Measurements from ENCODE around the gene KRTAP5-7.
"Not testable (repeated sequence)": the region's sequence is repeated elsewhere in the genome, so short reads cannot be mapped to it uniquely, and the experiment has no call there.

KRTAP5-7 gene

DNA sequence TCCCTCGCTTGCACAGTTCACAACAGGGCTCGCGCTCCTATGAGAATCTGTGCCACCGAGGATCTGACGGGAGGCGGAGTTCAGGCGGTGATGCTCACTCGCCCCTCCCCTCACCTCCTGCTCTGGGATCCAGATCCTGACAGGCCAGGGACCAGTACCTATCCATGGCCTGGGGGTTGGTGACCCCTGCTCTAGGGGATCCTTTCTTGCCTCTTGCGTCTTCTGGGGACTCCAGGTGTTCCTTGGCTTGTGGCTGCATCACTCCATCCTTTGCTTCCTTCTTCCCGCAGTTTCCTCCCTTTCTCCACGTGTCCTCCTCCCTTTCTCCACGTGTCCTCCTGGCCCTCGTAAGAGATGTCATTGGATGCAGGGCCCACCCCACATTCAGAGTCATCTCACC, 30.6 kb upstream of the KRTAP5-7 start:
- no peak for DNase-seq

GRCh38 chr11:71498091-71498490, 29.0 kb upstream of the KRTAP5-7 start:
- no peak for DNase-seq

- DNase-seq, result no peak
Observed at GRCh38 chr11:71499125-71499524, 27.9 kb upstream of the KRTAP5-7 start.

DNA sequence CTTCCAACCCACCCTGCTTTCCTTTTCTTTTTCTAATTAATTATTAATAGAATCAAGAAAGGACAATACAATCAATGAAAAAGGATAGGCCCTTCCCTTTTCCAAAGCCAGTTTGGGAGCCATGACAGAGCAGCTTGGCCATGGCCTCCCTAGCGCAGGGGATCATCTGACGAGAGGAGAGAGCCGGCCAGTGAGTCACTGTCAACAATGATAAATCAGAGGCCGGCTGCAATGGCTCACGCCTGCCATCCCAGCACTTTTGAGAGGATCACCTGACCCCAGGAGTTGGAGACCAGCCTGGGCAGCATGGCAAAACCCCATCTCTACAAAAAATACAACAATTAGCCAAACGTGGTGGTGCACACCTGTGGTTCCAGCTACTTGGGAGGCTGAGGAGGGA, 27.5 kb upstream of the KRTAP5-7 start:
- DNase-seq, result no peak

- DNase-seq, result no peak
Observed at GRCh38 chr11:71500601-71501021, 26.5 kb upstream of the KRTAP5-7 start.

DNA sequence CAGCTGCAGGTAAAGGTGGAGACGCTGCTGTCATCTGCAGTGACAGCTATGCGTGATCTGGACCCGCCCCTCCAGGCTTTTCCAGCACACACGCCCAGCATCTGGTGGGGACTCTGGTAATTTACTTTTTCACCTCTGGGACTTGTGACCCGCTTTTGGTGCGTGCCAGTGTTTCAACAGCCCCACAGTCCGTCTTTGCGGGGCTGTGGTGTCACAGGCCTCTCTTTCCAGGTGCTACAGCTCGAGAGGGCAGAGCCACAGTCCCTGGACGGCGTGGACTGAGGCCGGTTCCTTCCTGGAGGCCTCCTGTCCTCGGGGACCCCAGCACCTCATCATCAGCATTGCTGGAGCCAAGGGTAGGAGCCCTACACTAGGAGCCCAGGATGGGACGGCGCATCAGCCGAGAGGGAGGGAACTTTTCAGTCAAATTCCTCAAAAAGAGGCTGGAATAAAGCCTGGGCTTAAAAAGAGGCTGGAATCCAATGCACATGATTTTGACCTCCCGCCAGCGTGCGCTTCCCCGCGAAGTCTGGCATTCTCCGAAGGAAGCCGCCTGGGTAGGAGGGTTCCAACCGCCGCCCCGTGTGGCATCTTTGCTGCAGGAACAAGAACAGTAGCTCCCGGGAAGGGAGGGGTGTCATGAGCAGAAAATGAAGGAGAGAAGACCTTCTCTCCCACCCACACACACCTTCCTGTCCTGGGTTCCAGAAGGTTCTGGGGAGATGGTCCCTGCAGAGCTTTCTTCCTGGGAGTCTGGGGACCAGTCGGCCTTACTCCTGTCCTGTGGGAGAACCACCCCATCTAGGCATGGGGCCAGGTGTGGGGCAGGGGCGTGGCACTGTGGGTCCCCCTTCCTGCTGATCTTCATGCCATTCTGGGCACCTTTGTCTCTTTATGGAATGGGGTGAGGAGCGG, 25.7 kb upstream of the KRTAP5-7 start:
- DNase-seq, result no peak

GRCh38 chr11:71502026-71502425, 25.0 kb upstream of the KRTAP5-7 start:
- no peak for DNase-seq

DNA sequence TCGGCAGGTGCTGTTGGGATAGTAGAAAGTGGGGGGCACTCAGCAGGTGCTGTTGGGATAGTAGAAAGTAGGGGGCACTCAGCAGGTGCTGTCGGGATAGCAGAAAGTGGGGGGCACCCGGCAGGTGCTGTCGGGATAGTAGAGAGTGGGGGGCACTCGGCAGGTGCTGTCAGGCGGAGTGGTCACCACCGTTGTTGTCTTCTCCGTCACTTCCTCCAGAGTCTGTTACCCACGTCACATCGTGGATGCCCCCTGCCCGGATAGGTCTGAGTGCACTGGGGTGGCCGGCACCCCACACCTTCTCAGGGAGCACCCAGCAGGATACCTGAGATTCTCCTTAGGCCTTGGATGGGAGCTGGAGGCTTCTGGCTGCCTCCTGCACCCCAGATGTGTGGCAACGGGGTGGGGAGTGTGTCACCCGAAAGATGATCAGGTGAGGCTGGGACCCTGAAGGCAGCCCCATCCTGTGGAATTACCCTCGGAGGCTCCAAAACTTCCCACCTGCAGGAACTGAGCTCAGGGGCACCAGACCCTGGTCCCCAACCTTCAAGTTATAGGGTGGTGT, 24.1 kb upstream of the KRTAP5-7 start:
- DNase-seq, result no peak

DNA sequence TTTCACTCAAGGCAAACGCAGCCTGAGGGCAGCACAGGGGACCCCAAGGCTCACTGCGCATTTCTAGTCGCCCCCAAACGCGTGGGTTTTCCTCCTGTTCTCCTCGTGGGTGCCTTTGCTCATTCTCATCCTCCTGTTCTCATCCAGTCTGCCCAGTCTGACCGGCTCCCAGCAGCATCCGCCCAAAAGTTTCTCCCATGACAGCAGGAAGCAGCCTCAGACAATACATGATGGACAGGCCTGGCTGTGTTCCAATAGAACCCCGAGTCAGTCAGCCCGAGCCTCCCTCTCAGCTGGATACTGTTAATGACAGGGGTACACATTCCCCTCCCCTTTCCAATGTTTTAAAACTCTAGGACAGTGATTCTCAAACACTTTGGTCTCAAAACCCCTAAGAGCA, 22.5 kb upstream of the KRTAP5-7 start:
- no peak for DNase-seq

DNA sequence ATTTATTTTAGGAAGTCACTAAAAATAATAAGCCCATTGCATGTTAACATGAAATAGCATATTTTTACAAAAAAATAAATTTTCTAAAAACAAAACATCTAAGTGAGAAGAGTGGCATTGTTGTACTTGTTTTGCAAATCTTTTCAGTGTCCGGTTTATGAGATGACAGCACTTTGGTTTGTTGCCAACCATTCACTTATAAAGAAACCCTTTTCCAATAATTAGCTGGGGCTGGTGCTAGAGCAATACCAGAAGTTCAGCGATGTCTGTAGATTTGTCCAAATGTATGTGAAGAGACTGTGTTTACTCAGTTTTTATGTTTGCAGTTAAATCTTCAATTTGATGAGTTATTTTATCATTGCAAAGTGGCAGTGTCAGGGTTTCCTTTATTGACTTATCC, 22.1 kb upstream of the KRTAP5-7 start:
- no peak for DNase-seq

DNA sequence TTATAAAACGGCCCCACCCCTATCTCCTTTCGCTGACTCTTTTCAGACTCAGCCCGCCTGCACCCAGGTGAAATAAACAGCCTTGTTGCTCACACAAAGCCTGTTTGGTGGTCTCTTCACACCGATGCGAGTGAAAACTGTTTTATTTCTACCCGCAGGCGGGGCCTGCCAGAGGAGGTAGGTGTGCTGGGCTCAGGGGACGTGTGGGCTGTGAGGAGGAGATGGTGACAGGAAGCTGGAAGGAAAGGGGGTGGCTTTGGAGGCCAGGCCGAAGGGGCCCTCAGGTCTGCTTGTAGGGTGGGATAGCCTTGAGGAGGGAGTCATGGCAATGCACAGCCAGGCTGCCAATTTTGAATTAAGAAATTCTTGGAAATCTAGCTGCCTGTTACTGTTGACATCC, 21.3 kb upstream of the KRTAP5-7 start:
- no peak for DNase-seq

DNA sequence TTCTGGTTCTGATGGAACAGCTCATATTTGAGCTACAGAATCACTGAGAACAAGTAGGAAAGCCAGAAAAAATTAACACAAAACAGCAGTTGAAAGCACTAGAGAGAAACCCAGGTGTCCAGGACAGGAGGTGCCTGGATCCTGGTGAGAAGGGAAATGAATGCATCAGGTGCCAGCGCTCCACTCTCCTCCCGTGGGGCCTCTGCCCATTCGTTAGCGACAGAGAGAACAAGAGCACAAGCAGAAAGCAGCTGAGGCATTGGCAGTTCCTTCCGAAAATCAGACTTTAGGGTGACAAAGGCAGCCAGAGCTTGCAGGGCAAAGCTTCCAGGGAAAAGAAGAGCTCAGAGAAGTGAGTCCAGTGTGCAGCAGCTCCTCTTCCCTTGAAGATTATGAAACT, 20.0 kb upstream of the KRTAP5-7 start:
- no peak for DNase-seq

DNA sequence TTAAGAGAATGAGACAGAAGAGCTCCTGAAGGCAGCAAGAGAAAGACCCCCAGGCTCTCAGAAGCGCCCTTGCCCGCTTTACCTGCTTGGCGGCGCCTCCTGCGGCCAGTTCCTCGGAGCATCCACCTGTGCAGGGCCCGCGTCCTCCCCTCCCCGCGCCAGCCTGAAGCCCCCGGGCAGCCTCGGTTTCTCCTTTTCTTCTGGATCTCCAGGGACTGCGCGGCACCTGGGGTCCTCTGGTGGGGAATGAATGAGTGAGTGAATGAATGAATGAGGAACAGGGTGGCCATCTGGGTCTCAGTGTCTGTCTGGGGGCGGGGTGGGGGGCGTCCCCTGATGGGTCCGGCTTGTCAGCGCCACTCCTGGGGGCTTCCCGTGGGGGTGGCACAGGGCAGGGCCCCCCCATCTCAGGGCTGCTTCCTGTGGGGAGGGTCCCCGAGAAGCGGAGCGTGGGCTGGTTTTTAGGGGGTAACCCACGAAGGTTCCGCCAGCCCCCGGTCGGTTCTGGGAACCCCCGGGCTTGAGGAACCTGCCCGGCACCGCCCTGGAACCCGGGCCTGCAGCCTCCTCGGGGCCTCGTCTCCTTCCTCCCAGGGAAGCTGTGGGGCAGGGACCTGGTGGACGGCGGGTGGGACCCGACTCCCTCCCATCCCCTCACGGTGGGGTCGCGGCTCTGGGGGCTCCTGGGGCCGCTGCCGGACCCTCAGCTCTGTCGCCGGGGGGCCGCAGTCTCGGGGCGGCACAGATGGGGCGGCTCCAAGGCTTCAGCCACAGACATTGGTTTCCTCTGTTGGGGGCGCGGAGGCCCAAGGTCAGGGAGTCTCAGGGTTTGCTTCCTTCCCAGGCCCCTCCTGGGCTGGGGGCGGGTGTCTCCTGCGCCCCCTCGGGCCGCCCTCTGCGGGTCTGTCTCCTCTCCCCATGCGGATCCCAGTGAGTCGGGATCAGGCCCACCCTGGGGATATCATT, 8.3 kb upstream of the KRTAP5-7 start:
- DNase-seq, result no peak

- DNase-seq, result no peak
Observed at GRCh38 chr11:71519546-71519945, 7.5 kb upstream of the KRTAP5-7 start.

DNA sequence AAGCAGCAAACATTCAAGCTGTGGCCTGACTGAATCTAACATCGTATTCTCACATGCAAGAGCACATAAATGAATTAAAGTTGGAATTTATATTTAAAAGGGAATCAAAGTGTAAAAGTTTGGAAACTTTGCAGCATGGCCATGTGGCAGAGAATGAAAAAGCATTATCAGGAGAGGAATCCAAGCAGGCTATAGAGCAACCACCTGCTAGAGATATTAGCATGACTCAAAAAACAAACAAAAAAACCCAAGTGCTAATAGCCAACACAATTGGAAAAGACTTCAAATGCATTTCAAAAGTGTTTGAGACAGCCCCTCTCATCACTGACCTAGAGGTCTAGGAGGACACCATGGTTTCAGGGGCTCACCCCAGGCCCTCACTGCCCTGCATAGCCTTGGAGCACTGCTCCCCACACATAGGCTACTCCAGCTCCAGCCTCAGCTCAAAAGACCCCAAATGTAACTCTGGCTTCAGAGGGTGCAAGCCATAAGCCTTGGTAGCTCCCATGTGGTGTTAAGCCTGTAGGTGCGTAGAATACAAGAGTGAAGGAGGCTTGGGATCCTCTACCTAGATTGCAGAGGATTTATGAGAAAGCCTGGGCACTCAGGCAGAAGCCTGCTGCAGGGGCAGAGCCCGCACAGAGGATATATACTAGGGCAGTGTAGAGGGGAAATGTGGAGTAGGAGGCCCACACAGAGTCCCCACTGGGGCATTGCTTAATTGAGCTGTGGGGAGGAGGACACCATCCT, 1.7 kb upstream of the KRTAP5-7 start:
- no peak for DNase-seq

- no peak for DNase-seq
Observed at GRCh38 chr11:71525938-71526495, 1.1 kb upstream of the KRTAP5-7 start.

DNA sequence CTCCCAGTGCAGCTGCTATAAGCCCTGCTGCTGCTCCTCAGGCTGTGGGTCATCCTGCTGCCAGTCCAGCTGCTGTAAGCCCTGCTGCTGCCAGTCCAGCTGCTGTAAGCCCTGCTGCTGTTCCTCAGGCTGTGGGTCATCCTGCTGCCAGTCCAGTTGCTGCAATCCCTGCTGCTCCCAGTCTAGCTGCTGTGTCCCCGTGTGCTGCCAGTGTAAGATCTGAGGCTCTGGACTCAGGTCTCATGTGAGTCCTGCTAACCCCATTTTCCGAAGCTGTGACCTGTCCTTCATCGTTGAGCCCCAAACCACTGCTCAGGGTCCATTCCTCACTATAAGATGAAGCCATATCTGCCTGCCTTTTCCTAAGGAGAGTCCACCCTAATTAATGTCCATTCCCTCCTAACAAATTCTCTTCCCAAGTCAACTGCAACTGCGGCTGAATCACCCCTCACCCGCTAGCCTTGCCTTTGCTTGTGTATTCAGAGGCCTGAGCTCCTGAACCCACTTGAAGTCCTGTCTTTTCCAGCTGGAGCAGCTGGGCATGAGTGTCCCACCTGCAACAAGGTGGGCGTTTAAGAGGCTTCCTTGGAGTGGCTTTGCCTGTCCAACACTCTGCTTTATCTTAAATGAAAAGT, 626 bp downstream of the KRTAP5-7 start:
- no peak for DNase-seq

DNA sequence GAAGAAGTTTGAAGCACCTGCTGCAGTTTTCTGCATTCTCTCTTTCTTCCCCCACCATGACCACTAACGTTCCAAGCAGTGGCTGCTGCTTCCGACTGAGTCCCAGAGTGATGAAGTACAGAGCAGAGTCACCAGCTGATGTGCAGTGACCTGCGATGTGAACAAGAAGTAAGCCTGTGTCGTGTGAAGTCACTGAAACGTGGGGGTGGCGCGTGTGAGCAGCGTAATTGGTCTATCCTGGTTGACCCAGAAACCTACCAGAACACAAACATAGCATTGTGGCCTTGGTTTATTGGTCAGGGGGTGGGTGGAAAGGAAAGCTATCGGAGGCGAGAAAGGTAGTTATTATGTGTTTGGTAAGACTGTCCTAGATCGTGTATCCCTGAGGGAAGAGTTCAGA, 3.5 kb downstream of the KRTAP5-7 start:
- no peak for DNase-seq

DNA sequence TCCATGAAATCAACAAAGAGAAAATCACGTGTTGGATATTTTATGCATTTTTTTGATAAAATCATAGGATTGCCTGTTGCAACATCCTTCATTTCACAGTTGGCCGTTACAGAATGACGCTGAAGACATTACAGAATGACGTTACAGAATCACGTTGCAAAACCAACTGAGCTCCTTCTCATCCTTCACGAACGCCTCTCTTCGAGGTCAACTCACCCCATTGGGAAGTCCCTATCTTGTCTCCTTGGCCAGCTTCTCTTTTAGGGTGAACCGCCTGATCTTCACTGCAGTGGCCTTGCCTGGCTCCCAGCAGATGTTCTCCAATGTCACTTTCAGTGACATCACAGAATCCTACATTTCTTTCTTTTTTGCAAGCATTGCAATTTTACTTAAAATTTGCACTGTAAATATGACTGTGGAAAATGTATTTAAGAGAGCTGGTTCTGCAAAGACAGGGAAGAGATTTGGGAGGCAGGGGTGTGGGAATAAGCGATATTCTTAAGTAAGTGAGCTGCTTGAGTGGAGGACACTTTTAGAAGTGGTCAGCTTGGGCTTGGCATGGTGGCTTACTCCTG, 5.1 kb downstream of the KRTAP5-7 start:
- no peak for DNase-seq

DNA sequence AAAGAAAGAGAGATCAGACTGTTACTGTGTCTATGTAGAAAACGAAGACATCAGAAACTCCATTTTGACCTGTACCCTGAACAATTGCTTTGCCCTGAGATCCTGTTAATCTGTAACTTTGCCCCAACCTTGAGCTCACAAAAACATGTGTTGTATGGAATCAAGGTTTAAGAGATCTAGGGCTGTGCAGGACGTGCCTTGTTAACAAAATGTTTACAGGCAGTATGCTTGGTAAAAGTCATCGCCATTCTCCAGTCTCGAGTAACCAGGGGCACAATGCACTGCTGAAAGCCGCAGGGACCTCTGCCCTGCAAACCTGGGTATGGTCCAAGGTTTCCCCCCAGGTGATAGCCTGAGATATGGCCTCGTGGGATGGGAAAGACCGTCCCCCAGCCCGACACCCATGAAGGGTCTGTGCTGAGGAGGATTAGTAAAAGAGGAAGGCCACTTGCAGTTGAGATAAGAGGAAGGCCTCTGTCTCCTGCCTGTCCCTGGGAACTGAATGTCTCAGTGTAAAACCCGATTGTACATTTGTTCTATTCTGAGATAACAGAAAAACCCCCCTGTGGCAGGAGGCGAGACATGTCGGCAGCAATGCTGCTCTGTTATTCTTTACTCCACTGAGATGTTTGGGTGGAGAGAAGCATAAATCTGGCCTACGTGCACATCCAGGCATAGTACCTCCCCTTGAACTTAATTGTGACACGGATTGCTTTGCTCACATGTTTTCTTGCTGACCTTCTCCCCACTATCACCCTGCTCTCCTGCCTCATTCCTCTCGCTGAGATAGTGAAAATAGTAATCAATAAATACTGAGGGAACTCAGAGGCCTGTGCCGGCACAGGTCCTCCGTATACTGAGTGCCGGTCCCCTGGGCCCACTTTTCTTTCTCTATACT, 7.9 kb downstream of the KRTAP5-7 start:
- DNase-seq, result not testable (repeated sequence)
